SK-N-SH treated with all-trans-retinoic acid at 6 μM for 48 hours (cell line): Measurements from ENCODE around the gene NANOS3.

Source experiments
- ATAC-seq: fragments of 200-7000 bp; cut with Tn5 transposase; 3 replicates; pipeline ENCODE4 v1.9.1; 2020; ENCODE audit warnings: mild to moderate bottlenecking, moderate library complexity
- ARNTL ChIP-seq: fragments of 450-650 bp; formaldehyde crosslinking; IDR thresholded peaks from 2 replicates; pipeline ENCODE4 v1.5.0; 2020; ENCODE audit warnings: low read depth, mild to moderate bottlenecking, moderate library complexity, borderline replicate concordance
- BACH2 ChIP-seq: fragments of 250-450 bp; sonication (Bioruptor Pico); IDR thresholded peaks from 2 replicates; pipeline ENCODE4 v1.9.0; 2021; ENCODE audit warnings: mild to moderate bottlenecking, borderline replicate concordance
- CSDC2 ChIP-seq: fragments of 250-450 bp; sonication (Bioruptor Pico); IDR thresholded peaks from 2 replicates; pipeline ENCODE4 v1.5.0; 2020; ENCODE audit warnings: mild to moderate bottlenecking, moderate library complexity
- ESRRG ChIP-seq: fragments of 250-450 bp; sonication (Bioruptor Pico); IDR thresholded peaks from 2 replicates; pipeline ENCODE4 v1.6.1; 2021; ENCODE audit warnings: mild to moderate bottlenecking
- GLIS3 ChIP-seq: fragments of 250-450 bp; sonication (Bioruptor Pico); IDR thresholded peaks from 2 replicates; pipeline ENCODE4 v1.5.0; 2020; ENCODE audit warnings: mild to moderate bottlenecking, moderate library complexity
- ISL1 ChIP-seq: fragments of 250-450 bp; sonication (Bioruptor Pico); IDR thresholded peaks from 2 replicates; pipeline ENCODE4 v2.1.2; 2022; ENCODE audit warnings: mild to moderate bottlenecking, moderate library complexity
- OSR1 ChIP-seq: fragments of 250-450 bp; sonication (Bioruptor Pico); IDR thresholded peaks from 2 replicates; pipeline ENCODE4 v1.8.0; 2022; ENCODE audit warnings: moderate library complexity, mild to moderate bottlenecking, inconsistent platforms
- PPARA ChIP-seq: fragments of 250-450 bp; sonication (Bioruptor Pico); IDR thresholded peaks from 2 replicates; pipeline ENCODE4 v1.5.0; 2020; ENCODE audit warnings: mild to moderate bottlenecking, borderline replicate concordance
- RARB ChIP-seq: fragments of 250-450 bp; sonication (Bioruptor Pico); IDR thresholded peaks from 2 replicates; pipeline ENCODE4 v1.8.0; 2021; ENCODE audit warnings: mild to moderate bottlenecking, moderate library complexity
- TCF4 ChIP-seq: fragments of 250-450 bp; sonication (Bioruptor Pico); IDR thresholded peaks from 2 replicates; pipeline ENCODE4 v1.8.0; 2021; ENCODE audit warnings: mild to moderate bottlenecking, moderate library complexity, borderline replicate concordance
- TOX ChIP-seq: fragments of 250-450 bp; sonication (Bioruptor Pico); IDR thresholded peaks from 2 replicates; pipeline ENCODE4 v1.8.0; 2021; ENCODE audit warnings: mild to moderate bottlenecking, moderate library complexity, borderline replicate concordance
- ZC3H10 ChIP-seq: fragments of 250-450 bp; sonication (Bioruptor Pico); IDR thresholded peaks from 2 replicates; pipeline ENCODE4 v1.5.1; 2021; ENCODE audit warnings: mild to moderate bottlenecking, moderate library complexity
- ZFP3 ChIP-seq: fragments of 250-450 bp; sonication (Bioruptor Pico); IDR thresholded peaks from 2 replicates; pipeline ENCODE4 v1.5.0; 2020; ENCODE audit warnings: mild to moderate bottlenecking, moderate library complexity
- ZFP30 ChIP-seq: fragments of 450-650 bp; formaldehyde crosslinking; IDR thresholded peaks from 2 replicates; pipeline ENCODE4 v1.5.0; 2022; ENCODE audit warnings: mild to moderate bottlenecking, moderate library complexity
- ZNF565 ChIP-seq: fragments of 450-650 bp; formaldehyde crosslinking; conservative IDR thresholded peaks from 2 replicates; pipeline ENCODE4 v1.5.0; 2020; ENCODE audit warnings: low read depth, mild to moderate bottlenecking, moderate library complexity
- ZNF70 ChIP-seq: fragments of 450-650 bp; formaldehyde crosslinking; IDR thresholded peaks from 2 replicates; pipeline ENCODE4 v1.5.0; 2020; ENCODE audit warnings: mild to moderate bottlenecking, moderate library complexity
- ZNF8 ChIP-seq: fragments of 450-650 bp; formaldehyde crosslinking; IDR thresholded peaks from 2 replicates; pipeline ENCODE4 v1.5.0; 2020; ENCODE audit warnings: mild to moderate bottlenecking, moderate library complexity
- TF ChIP-seq, protein P1 (sequence below): fragments of 250-450 bp; sonication (Bioruptor Pico); IDR thresholded peaks from 2 replicates; pipeline ENCODE4 v1.8.0; 2020; ENCODE audit warnings: mild to moderate bottlenecking, moderate library complexity, borderline replicate concordance
- TF ChIP-seq, protein P2 (sequence below): fragments of 250-450 bp; sonication (Bioruptor Pico); IDR thresholded peaks from 2 replicates; pipeline ENCODE4 v1.8.0; 2021; ENCODE audit warnings: low read depth, mild to moderate bottlenecking, moderate library complexity, borderline replicate concordance
- TF ChIP-seq, protein P3 (sequence below): fragments of 250-450 bp; sonication (Bioruptor Pico); IDR thresholded peaks from 2 replicates; pipeline ENCODE4 v1.5.1; 2020; ENCODE audit warnings: low read depth, mild to moderate bottlenecking, moderate library complexity

The NANOS3 gene

DNA sequence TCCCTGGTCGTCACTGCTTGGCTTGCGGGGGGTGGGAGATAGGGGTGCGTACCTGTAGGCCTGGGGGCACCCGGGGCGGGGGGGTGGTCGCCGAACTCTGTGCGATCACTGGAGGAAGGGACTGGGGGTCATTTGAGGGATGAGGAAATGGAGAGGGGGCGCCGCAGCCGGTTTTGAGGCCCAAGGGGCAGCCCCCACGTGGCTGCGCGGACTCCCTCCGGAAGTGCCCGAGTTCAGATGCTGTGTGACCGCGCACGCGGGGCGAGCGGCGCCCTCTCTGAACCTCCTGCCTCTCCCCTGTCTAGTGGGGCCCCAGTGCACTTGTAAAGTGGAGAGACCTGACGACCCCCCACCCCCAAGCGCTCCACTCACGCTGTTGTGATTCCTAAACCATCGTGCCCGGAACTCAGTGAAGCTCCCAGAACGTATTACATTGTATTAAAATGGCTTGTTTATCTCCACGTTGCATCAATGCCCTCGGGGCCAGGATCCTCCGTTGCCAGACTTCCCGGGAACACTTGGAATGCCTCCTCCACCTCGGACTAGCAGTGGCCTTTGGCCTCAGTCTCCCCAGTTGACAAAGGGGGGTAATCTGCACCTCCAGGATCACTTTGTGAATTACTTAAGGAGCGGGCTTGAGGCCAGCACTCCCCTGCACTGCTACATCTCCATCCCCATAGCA, 3.0 kb upstream of the NANOS3 start:
- TF ChIP-seq, protein P1, sequence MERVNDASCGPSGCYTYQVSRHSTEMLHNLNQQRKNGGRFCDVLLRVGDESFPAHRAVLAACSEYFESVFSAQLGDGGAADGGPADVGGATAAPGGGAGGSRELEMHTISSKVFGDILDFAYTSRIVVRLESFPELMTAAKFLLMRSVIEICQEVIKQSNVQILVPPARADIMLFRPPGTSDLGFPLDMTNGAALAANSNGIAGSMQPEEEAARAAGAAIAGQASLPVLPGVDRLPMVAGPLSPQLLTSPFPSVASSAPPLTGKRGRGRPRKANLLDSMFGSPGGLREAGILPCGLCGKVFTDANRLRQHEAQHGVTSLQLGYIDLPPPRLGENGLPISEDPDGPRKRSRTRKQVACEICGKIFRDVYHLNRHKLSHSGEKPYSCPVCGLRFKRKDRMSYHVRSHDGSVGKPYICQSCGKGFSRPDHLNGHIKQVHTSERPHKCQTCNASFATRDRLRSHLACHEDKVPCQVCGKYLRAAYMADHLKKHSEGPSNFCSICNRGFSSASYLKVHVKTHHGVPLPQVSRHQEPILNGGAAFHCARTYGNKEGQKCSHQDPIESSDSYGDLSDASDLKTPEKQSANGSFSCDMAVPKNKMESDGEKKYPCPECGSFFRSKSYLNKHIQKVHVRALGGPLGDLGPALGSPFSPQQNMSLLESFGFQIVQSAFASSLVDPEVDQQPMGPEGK (CRISPR knock-in tag) = no peak
- TF ChIP-seq BACH2 (CRISPR knock-in tag) (no peak), ZFP30 (CRISPR knock-in tag) (no peak), CSDC2 (CRISPR knock-in tag) (no peak), ZC3H10 (CRISPR knock-in tag) (no peak), ESRRG (CRISPR knock-in tag) (no peak), ZNF70 (no peak), RARB (CRISPR knock-in tag) (no peak), ARNTL (CRISPR knock-in tag) (no peak), GLIS3 (CRISPR knock-in tag) (no peak), ZFP3 (CRISPR knock-in tag) (no peak), PPARA (no peak)
- TF ChIP-seq, protein P2, sequence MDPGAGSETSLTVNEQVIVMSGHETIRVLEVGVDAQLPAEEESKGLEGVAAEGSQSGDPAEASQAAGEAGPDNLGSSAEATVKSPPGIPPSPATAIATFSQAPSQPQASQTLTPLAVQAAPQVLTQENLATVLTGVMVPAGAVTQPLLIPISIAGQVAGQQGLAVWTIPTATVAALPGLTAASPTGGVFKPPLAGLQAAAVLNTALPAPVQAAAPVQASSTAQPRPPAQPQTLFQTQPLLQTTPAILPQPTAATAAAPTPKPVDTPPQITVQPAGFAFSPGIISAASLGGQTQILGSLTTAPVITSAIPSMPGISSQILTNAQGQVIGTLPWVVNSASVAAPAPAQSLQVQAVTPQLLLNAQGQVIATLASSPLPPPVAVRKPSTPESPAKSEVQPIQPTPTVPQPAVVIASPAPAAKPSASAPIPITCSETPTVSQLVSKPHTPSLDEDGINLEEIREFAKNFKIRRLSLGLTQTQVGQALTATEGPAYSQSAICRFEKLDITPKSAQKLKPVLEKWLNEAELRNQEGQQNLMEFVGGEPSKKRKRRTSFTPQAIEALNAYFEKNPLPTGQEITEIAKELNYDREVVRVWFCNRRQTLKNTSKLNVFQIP (CRISPR knock-in tag) = no peak
- no peak for ATAC-seq

- TF ChIP-seq TCF4 (CRISPR knock-in tag) = no peak
- TF ChIP-seq OSR1 (CRISPR knock-in tag) = no peak
- TF ChIP-seq, protein P3, sequence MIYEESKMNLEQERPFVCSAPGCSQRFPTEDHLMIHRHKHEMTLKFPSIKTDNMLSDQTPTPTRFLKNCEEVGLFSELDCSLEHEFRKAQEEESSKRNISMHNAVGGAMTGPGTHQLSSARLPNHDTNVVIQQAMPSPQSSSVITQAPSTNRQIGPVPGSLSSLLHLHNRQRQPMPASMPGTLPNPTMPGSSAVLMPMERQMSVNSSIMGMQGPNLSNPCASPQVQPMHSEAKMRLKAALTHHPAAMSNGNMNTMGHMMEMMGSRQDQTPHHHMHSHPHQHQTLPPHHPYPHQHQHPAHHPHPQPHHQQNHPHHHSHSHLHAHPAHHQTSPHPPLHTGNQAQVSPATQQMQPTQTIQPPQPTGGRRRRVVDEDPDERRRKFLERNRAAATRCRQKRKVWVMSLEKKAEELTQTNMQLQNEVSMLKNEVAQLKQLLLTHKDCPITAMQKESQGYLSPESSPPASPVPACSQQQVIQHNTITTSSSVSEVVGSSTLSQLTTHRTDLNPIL (CRISPR knock-in tag) = no peak
- TF ChIP-seq ZNF70 = no peak
- TF ChIP-seq ARNTL (CRISPR knock-in tag) = no peak
- no peak for TF ChIP-seq TOX (CRISPR knock-in tag)
- TF ChIP-seq RARB (CRISPR knock-in tag) = no peak
- no peak for TF ChIP-seq ZNF565 (CRISPR knock-in tag)
- no peak for TF ChIP-seq ZFP3 (CRISPR knock-in tag)
- TF ChIP-seq CSDC2 (CRISPR knock-in tag) = no peak
- no peak for TF ChIP-seq ZFP30 (CRISPR knock-in tag)
- TF ChIP-seq ESRRG (CRISPR knock-in tag) = no peak
- TF ChIP-seq PPARA = no peak
- no peak for TF ChIP-seq ZC3H10 (CRISPR knock-in tag)
- no peak for TF ChIP-seq ISL1
- ATAC-seq = no peak
These were observed 1.1 kb upstream of the NANOS3 start for GRCh38 chr19:13875824-13876223.

DNA sequence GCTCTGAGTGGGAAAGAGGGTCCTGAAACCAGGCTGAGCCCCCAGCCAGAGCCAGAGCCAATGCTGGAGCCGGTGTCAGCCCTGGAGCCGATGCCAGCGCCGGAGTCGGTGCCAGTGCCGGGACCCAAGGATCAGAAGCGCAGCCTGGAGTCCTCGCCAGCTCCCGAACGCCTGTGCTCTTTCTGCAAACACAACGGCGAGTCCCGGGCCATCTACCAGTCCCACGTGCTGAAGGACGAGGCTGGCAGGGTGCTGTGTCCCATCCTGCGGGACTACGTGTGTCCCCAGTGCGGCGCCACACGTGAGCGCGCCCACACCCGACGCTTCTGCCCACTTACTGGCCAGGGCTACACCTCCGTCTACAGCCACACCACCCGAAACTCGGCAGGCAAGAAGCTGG, 369 bp downstream of the NANOS3 start:
- ATAC-seq = no peak
- TF ChIP-seq ZNF8 (no peak), ARNTL (CRISPR knock-in tag) (no peak), ESRRG (CRISPR knock-in tag) (no peak), CSDC2 (CRISPR knock-in tag) (no peak)
- TF ChIP-seq, all 23 proteins: peak for 0

- no peak for TF ChIP-seq GLIS3 (CRISPR knock-in tag)
- TF ChIP-seq, protein P1 (CRISPR knock-in tag) = 0 out of 2 replicates have a peak, but pooled peaks have one; percentile 28
- ATAC-seq = peak; percentile 94
These were observed 3.4 kb downstream of the NANOS3 start for GRCh38 chr19:13880059-13881043.
